Activated naive CD8-positive, alpha-beta T cell treated with anti-CD3 and anti-CD28 coated beads, Interleukin-2, amount 50 U/mL, for 24 hours (primary cell): ENCODE data around the gene TBCD.
"Not testable (repeated sequence)": the region's sequence is repeated elsewhere in the genome, so short reads cannot be mapped to it uniquely, and the experiment has no call there.

ENCODE experiments used
- ATAC-seq: fragments of 150-1000 bp; cut with Tn5 transposase; one replicate; pipeline ENCODE4 v1.10.0; 2021
- DNase-seq: peaks from one replicate; pipeline ENCODE4 v3.0.0; 2021
- H3K27ac Mint-ChIP-seq: one replicate; pipeline ENCODE4 v1.8.0; 2021; ENCODE audit warnings: mild to moderate bottlenecking, mixed read lengths
- H3K27me3 Mint-ChIP-seq: one replicate; pipeline ENCODE4 v1.8.0; 2021; ENCODE audit warnings: mixed read lengths
- H3K36me3 Mint-ChIP-seq: one replicate; pipeline ENCODE4 v1.8.0; 2021; ENCODE audit warnings: low read depth, mixed read lengths
- H3K4me1 Mint-ChIP-seq: one replicate; pipeline ENCODE4 v1.8.0; 2021; ENCODE audit warnings: mixed read lengths
- H3K4me3 Mint-ChIP-seq: one replicate; pipeline ENCODE4 v1.8.0; 2021; ENCODE audit warnings: mild to moderate bottlenecking, moderate library complexity, mixed read lengths
- H3K9me3 Mint-ChIP-seq: one replicate; pipeline ENCODE4 v1.8.0; 2021; ENCODE audit warnings: mixed read lengths

The TBCD gene

DNA sequence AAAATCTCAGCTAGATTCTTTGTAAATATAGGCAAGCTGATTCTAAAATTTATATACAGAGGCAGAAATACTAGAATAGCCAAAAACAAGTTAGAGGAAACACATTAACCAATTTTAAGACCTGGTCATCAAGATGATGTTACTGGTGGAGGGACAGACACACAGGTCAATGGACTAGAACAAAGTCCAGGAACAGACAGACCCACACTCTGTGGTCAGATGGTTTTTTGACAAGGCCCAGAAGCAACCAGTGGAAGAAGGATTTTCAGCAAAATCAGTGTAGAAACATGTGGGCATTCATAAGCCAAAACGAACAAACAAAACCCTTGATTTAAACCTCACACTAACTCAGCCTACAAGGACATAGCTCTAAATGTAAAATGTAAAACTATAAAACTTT, 227.9 kb downstream of the TBCD start:
- H3K27ac Mint-ChIP-seq: no peak overlapping the region
- no peak overlapping the region for H3K4me3 Mint-ChIP-seq
- DNase-seq: no peak
- no peaks in the 10 kb centered on the region for H3K9me3 Mint-ChIP-seq
- no peaks in the 10 kb centered on the region for H3K36me3 Mint-ChIP-seq
- ATAC-seq: no peak
- no peaks in the 10 kb centered on the region for H3K27me3 Mint-ChIP-seq
- peaks cover 25% of the 10 kb centered on the region for H3K4me1 Mint-ChIP-seq

DNA sequence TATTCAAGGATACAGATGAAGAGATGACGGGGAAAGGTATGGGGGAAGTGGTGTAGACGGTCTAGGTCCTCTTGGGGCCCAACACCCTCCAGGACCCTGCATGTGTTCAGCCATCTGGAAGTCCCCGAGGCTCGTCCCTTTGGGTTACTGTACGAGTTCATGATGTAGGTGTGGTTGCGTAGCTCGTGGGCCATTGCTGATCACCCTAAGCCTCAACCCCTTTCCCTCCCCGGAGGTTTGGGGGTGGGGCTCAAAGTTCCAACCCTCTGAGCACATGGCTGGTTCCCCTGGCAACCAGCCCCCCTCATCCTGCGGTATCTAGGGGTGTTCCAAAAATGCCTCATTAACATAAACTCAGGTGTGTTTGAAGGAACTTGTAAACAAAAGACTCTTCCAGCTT, 228.8 kb downstream of the TBCD start:
- Mint-ChIP-seq H3K27me3 (no peaks in the 10 kb centered on the region), H3K36me3 (no peaks in the 10 kb centered on the region), H3K4me3 (no peak overlapping the region), H3K4me1 (peaks cover 34% of the 10 kb centered on the region), H3K27ac (no peak overlapping the region), H3K9me3 (no peaks in the 10 kb centered on the region)
- ATAC-seq (no peak), DNase-seq (no peak)

DNA sequence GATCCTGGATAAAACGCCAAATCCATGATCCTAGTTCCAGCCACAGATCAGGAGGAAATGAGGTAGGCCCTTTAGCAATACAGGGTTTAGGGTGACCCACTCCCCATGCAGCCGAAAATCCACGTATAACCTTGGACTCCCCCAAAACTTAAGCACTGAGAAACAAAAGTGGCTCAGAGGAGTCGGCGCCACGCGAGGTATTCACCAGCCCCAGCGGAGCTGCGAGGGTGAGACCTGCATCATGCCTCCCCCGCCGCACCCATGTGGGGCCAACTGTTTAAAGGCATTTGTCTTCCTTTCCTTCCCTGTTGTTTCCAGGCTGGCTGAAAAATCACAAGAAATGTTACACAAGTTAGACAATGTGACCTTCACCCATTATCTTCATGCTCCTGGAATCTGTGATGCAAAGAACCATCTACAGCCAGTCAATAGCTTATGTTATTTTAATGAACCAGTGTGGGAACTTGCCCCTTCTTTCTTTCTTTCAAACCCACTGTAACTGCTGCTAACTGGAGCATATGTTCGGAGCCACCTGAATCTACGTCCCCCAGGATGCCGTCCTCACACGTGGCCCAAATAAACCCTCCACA, 229.4 kb downstream of the TBCD start:
- Mint-ChIP-seq H3K36me3 (no peaks in the 10 kb centered on the region), H3K4me3 (no peak overlapping the region), H3K4me1 (peaks cover 40% of the 10 kb centered on the region), H3K27ac (no peak overlapping the region), H3K27me3 (no peaks in the 10 kb centered on the region), H3K9me3 (no peaks in the 10 kb centered on the region)
- DNase-seq: no peak
- ATAC-seq: no peak

DNA sequence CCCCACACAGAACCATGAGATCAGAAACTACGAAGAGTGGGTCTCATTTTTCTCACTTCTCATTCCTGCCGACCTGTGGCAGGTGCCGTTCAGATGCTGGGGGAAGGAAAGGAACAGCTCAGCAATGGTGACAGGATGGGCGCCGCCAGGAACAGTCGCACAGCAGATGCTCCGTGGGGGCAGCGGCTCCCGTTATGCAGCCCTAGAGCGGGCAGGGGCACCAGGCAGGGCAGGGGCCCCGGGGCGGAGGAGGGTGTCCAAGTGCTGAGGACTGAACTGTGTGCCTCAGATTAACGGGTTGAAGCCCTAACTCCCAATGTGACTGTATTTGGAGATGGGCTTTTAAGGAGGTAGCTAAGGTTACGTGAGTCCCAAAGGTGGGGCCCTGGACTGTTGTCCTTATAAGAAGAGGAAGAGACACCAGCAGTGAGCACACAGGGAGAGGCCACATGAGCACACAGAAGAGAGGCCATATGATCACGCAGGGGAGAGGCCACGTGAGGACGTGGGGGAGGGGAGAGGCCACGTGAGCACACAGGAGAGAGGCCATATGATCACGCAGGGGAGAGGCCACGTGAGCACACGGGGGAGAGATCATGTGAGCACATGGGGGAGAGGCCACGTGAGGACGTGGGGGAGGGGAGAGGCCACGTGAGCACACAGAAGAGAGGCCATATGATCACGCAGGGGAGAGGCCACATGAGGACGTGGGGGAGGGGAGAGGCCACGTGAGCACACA, 231.8 kb downstream of the TBCD start:
- Mint-ChIP-seq H3K4me3 (no peak overlapping the region), H3K27me3 (no peaks in the 10 kb centered on the region), H3K4me1 (peaks cover 46% of the 10 kb centered on the region), H3K36me3 (peaks cover 9% of the 10 kb centered on the region), H3K27ac (no peak overlapping the region), H3K9me3 (no peaks in the 10 kb centered on the region)
- DNase-seq (no peak), ATAC-seq (no peak)

DNA sequence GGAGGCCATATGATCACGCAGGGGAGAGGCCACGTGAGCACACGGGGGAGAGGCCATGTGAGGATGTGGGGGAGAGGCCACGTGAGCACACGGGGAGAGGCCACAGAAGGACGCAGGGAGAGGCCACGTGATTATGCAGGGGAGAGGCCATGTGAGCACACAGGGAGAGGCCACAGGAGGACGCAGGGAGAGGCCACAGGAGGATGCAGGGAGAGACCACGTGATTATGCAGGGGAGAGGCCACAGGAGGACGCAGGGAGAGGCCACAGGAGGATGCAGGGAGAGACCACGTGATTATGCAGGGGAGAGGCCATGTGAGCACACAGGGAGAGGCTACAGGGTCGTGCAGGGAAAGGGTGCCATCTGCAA, 232.4 kb downstream of the TBCD start:
- not testable (repeated sequence) for ATAC-seq
- H3K4me1 Mint-ChIP-seq: peaks cover 41% of the 10 kb centered on the region

DNA sequence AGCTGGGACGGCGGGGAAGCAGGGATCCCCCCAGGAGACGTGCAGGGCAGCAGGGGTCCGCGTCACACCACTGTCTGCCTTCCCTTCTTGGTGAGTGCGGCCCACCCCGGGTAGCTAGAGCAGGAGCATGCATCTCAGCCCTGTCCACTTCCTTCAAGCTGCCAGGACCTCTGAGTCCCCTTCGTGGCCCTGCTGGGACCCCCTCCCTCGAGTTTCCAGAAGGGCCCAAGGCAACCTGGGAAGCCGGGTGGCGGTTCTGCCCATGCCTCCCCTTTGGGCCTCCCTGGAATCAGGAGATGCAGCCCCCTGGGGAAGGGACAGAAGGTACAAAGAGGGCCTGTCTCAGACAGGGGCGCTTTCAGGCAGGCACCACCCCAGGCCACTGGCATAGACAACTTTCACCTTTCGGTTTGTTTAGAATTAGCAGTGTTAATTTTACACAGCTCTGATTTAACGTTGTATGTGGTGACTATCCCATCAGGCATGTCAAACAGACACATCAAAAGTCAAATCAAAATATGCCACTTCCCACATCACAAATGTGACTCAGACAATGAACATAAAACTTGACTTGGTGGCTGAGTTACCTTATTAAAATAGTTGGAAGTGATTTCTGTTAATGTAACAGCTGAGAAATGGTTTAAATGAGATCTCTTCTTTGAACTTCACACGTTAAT, 233.0 kb downstream of the TBCD start:
- no peaks in the 10 kb centered on the region for H3K9me3 Mint-ChIP-seq
- no peak overlapping the region for H3K27ac Mint-ChIP-seq
- peaks cover 13% of the 10 kb centered on the region for H3K36me3 Mint-ChIP-seq
- no peak overlapping the region for H3K4me3 Mint-ChIP-seq
- H3K4me1 Mint-ChIP-seq: peaks cover 35% of the 10 kb centered on the region
- ATAC-seq (peak; percentile 22), DNase-seq (no peak)
- H3K27me3 Mint-ChIP-seq: no peaks in the 10 kb centered on the region

More for the DNA sequence above, 232.4 kb downstream of the TBCD start:
- not testable (repeated sequence) for H3K4me3 Mint-ChIP-seq, H3K9me3 Mint-ChIP-seq, H3K27me3 Mint-ChIP-seq, DNase-seq, H3K27ac Mint-ChIP-seq
- H3K36me3 Mint-ChIP-seq: peaks cover 12% of the 10 kb centered on the region

DNA sequence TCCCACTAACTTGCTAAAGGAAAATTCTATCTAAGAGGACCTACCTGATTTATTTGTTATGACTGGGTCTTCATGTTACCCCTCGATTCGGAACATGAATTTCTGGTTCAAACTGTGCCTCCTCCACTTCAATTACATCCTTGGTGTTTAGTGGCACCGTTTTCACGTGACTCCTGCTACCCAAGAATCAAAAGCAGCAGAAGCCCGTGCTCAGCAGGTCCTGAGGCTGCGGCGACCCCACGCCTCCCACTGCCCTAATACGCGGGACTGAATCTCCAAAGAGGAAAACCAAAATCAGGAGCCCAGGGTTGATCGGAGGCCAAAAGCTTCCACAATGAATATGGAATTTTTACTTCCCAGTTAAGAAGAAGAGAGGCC, 233.6 kb downstream of the TBCD start:
- Mint-ChIP-seq H3K36me3 (peaks cover 14% of the 10 kb centered on the region), H3K4me1 (peaks cover 32% of the 10 kb centered on the region), H3K9me3 (no peaks in the 10 kb centered on the region), H3K4me3 (no peak overlapping the region), H3K27me3 (no peaks in the 10 kb centered on the region), H3K27ac (no peak overlapping the region)
- ATAC-seq: no peak
- no peak for DNase-seq

DNA sequence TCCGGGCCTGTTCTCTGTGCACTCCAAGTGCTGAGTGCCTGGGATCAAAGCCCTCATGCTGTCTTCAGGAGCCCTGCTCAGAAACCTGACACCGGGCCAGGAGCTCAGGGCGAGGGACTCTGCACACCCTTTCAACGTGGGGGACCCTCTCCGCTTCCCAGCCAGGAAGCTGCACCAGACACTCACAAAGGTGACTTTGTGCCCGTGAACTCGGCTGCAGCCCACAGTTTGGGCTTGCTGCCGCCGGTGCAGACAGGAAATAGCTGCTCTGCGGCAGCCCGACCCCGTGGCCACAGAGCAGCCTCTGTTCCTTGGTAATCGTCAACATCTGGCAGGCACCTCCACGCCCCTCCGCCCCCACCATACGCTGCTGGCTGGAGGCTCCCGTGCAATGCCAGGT, 234.1 kb downstream of the TBCD start:
- Mint-ChIP-seq H3K9me3 (no peaks in the 10 kb centered on the region), H3K4me1 (peaks cover 30% of the 10 kb centered on the region), H3K36me3 (peaks cover 14% of the 10 kb centered on the region), H3K27me3 (no peaks in the 10 kb centered on the region), H3K4me3 (peak overlapping the region; percentile 53), H3K27ac (peak overlapping the region; percentile 72)
- DNase-seq (peak; percentile 59), ATAC-seq (peak; percentile 84)

DNA sequence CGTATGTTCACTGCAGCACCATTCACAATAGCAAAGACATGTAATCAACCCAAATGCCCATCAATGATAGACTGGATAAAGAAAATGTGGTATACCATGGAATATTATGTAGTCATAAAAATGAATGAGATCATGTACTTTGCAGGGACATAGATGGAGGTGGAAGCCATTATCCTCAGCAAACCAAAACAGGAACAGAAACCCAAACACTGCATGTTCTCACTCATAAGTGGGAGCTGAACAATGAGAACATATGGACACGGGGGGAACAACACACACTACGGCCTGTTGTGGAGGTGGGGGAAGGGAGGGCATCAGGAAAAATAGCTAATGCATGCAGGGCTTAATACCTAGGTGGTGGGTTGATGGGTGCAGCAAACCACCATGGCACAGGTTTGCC, 237.2 kb downstream of the TBCD start:
- H3K27me3 Mint-ChIP-seq, ATAC-seq, H3K4me3 Mint-ChIP-seq, DNase-seq, H3K27ac Mint-ChIP-seq: not testable (repeated sequence)
- Mint-ChIP-seq H3K36me3 (peaks cover 38% of the 10 kb centered on the region), H3K4me1 (peaks cover 30% of the 10 kb centered on the region), H3K9me3 (peaks cover 21% of the 10 kb centered on the region)

DNA sequence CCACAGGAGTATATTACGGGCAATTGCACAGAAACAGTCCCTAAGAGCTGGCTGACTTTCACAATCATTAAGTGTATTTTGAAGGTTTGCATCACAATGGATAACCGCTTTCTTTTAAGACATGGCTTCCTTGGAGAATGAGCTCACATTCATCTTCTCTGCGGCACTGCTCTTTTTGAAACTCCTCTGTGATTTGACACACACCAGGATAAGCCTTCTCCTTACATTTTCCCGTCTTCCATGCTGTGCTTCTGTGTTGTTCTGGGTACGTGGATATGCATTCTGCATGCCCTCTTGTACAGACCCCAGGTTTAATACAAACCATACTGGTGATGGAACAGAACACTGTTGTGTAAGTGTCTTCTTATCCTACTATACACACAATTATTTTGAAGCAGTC, 238.0 kb downstream of the TBCD start:
- no peaks in the 10 kb centered on the region for H3K27me3 Mint-ChIP-seq
- ATAC-seq (no peak), DNase-seq (no peak)
- no peak overlapping the region for H3K4me3 Mint-ChIP-seq
- H3K9me3 Mint-ChIP-seq: peaks cover 30% of the 10 kb centered on the region
- H3K4me1 Mint-ChIP-seq: peaks cover 30% of the 10 kb centered on the region
- H3K36me3 Mint-ChIP-seq: peaks cover 44% of the 10 kb centered on the region
- H3K27ac Mint-ChIP-seq: no peak overlapping the region

DNA sequence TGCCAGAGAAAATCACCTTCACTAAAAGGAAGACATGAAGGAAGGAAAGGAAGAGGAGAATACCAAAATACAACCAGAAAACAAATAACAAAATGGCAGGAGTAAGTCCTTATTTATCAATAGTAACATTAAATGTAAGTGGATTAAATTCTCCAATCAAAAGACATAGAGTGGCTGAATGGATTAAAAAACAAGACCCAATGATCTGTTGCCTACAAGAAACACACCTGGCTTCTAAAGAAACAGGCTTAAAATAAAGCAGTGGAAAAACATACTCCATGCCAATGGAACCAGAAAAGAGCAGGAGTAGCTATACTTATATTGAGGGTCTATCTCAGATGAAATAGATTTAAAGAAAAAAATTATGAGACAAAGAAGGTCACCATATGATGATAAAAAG, 241.1 kb downstream of the TBCD start:
- Mint-ChIP-seq H3K4me1 (peaks cover 4% of the 10 kb centered on the region), H3K27me3 (no peaks in the 10 kb centered on the region), H3K36me3 (peaks cover 42% of the 10 kb centered on the region), H3K27ac (no peak overlapping the region), H3K4me3 (no peak overlapping the region), H3K9me3 (peaks cover 31% of the 10 kb centered on the region)
- no peak for ATAC-seq
- no peak for DNase-seq
